GM04503 (cell line): ENCODE data around the gene CLDN5.

Source experiments
- DNase-seq: peaks from one replicate; pipeline ENCODE4 v3.0.0-alpha.2; 2012; ENCODE audit warnings: low read depth

Gene CLDN5

DNA sequence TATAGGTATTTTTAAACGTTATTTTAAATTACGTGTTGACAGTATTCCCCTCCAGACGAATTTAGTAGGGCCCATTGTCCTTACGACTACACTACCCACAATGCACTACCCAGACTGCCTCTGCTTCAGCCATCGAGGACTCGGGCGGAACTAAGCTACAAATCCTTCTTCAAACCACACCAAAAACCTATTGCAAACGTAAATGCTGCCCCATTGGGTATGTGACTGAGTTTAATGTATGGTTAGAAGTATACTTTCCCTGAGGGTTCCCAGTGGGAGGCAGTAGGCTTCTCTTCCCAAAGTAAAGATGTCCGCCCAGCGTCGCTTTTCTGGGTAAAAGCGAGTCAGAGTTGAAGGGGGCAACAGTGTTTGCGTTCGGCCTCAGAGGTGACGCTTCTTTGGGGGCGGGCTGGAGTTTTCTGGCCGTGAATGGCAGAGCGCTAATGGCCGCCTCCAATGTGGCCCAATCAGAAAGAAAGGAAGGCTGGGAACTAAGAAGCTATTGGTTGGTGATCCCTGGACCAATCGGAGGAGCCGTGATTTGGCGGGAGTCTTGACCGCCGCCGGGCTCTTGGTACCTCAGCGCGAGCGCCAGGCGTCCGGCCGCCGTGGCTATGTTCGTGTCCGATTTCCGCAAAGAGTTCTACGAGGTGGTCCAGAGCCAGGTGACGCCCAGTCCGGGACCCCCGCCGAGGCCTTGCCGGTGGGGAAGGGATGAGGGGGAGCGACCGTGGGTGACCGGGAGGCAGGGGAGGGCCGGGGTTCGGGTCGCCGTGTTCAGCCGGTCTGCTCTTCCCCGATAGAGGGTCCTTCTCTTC is 44.6 kb downstream of the CLDN5 start, which contains the start of gene CDC45:
Gene CDC45 (plus strand): TSS at position 566 of the 818 bp plus-strand sequence. CDS start 49 bp downstream, at position 615.
- DNase-seq, result peak; percentile 95

DNA sequence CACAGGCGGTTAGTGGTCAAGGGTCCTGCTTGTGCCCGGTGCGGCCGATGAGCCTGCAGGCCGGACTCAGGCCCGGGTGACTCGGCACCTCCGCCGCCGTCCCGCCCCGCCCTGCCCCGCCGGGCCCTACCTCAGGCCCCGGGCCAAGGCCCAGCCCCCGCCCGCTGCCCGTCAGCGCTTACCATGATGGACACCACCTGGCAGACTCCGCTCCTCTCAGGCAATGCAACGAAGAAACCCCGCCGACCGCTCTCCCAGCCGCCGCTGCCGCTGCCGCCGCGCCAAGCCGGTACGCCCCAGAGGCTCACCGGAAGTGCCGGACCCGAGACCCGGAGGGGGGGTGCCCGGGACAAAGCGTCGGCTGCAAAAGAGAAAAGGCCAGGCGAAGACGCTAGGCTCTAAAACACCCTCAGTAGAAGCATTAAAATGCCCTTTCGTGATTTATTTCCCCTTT is 45.3 kb downstream of the CLDN5 start, which contains the start of gene UFD1:
Gene UFD1 (minus strand): TSS at position 293 of the 454 bp plus-strand sequence. CDS start 108 bp downstream, at position 185.
- no peak for DNase-seq

DNA sequence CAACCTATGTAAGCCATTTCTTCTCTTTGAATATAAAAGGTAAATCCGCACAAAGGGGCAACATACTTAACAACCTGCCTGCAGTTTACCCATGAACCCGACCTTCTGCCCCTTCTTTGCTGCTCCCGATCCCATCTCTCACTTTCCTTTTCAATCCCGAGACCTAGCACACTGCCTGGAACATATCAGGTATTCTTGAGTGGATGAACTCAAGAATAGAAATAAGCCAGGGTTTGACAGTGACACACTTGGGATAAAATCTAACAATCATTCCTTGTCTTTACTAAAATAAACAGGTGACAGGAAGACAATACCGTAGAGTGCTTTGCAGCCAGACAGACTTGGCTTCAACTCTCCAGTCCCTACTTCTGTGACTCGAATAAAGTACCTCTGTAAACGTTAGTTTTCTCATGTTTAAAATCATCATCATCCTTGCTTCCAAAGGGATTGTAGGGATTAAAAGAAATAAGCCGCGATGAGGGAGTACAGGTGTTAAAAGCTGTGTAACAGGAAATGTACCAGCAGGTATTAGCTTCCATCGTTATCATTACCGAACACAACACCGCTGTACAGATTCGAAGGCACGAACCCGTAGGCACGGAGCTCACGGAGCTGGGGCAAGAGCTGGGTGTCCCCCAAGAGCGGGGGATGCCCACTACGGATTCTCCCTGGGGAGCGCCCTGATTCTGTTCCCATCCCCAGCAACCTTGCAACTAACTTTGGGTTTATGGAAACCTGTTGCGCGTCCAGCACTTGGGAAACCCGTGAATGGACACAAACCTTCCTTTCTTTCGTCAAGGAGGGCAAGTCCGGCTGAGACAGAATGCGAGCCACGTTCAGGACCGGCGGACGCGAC is 45.9 kb downstream of the CLDN5 start:
- DNase-seq, result no peak

DNA sequence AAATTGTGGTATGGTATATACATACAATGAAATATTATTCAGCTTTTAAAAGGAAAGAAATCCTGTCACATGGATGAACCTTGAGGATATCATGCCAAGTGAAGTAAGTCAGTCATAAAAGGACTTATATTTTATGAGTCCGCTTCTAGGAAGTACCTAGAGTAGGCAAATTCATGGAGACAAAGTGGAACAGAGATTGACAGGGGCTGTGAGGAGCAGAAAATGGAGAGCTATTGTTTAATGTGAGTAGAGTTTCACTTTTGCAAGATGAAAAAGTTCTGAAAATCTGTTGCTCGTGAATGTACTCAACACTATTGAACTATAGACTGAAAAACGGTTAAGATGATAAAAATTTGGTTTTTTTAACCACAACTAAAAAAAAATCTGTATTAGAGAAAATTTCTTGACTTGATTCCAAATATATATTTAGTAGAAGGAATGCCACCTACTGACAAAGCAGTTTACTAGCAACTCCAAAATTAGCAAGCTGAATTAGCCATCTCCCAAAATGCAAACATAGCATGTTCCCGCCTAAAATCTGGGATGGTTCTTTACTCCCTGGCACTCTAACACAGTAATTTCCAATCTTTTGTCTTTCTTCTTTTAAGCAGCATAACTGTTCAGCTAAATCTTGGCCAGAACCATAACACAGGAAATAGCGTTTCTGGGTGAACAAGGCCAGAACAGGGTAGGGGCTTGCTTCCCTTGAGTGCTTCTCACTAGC is 46.7 kb downstream of the CLDN5 start:
- no peak for DNase-seq

DNA sequence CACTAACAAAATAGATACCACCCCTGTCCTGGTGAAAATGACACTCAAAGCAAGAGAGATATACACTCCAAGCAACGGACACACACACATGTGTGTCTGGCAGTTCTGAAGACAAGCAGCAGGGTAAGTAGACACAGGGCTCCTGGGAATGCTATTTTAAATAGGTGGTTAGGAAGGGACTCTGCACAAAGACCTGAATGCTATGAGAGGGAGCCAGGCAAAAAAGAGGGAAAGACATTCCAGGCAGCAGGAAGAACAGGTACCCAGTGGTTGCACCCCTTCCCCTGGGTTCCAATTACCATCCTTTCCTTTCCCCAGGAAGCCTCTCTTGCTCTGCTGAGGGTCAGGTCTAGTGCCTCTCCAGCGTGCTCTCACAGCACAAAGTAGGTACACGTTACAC is 48.2 kb downstream of the CLDN5 start:
- DNase-seq, result no peak

DNA sequence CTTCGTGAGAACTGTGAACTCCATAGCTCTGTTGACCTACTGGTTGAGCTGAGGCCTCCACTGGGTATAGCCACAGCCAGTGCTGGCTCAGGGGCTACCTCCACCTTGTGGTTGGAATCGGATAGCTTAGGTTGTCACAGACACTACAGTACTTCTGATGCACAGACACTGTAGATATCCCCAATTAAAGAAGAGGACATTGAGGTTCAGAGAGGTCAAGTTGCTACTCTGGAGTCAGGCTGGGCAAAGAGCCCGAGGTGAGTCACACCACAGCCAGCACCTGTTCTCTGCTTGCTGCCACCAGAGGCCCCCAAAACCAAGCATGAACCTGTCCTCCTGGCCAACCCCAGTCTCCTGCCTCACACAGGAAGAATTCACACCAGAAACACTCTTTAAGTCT is 50.6 kb downstream of the CLDN5 start:
- DNase-seq, result no peak
